ENCODE data around the gene SKIDA1.

SKIDA1 gene

GRCh38 chr10:21490028-21490710, 35.3 kb downstream of the SKIDA1 start:
- no peaks in the 10 kb centered on the region for H3K27me3 ChIP-seq (ENCODE audit: insufficient read depth, low read depth)
- no peaks in the 10 kb centered on the region for H3K79me2 ChIP-seq (ENCODE audit: insufficient read depth, low read depth)
- no peak overlapping the region for H3K27ac ChIP-seq
- H3K4me1 ChIP-seq (ENCODE audit: low read depth, poor library complexity, severe bottlenecking): no peaks in the 10 kb centered on the region
- no peak for TF ChIP-seq CTCF (conservative IDR thresholded peaks at IDR 0.05; ENCODE audit: low read depth, low read length)
- no peak overlapping the region for H3K4me3 ChIP-seq (IDR thresholded peaks at IDR 0.05; ENCODE audit: insufficient read depth, low read depth, low read length)
- H3K4me2 ChIP-seq: no peak overlapping the region
- H2AFZ ChIP-seq (ENCODE audit: low read depth): no peak overlapping the region
- H3K36me3 ChIP-seq (ENCODE audit: insufficient read depth): no peaks in the 10 kb centered on the region
- no peaks in the 10 kb centered on the region for H4K20me1 ChIP-seq (ENCODE audit: insufficient read depth)
- no peak overlapping the region for H3K9ac ChIP-seq

DNA sequence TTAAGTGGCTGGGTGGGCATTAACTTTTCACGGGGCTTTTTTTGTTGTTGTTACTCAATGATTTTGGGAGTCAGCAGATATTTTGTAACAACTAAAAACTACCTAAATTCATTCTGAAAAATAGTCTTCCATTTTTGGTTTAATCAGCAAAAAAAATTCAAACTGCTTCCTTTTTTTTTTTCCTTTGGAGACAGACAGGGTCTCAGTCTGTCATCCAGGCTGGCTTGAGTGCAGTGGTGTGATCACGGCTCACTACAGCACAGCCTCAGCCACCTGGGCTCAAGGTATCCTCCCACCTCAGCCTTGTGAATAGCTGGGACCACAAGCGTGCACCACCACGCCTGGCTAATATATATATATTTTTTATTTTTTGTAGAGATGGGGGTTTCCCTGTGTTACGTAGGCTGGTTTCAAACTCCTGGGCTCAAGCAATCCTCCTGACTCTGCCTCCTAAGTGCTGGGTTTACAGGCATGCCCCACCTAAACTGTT, 36.5 kb downstream of the SKIDA1 start:
- Histone ChIP-seq H3K36me3 (ENCODE audit: insufficient read depth) (no peaks in the 10 kb centered on the region), H4K20me1 (ENCODE audit: insufficient read depth) (no peaks in the 10 kb centered on the region), H3K4me2 (no peak overlapping the region), H2AFZ (ENCODE audit: low read depth) (no peak overlapping the region), H3K4me3 (IDR thresholded peaks at IDR 0.05; ENCODE audit: insufficient read depth, low read depth, low read length) (no peak overlapping the region), H3K27me3 (ENCODE audit: insufficient read depth, low read depth) (no peaks in the 10 kb centered on the region), H3K4me1 (ENCODE audit: low read depth, poor library complexity, severe bottlenecking) (no peaks in the 10 kb centered on the region), H3K27ac (no peak overlapping the region), H3K79me2 (ENCODE audit: insufficient read depth, low read depth) (no peaks in the 10 kb centered on the region), H3K9ac (no peak overlapping the region)
- no peak for TF ChIP-seq CTCF (conservative IDR thresholded peaks at IDR 0.05; ENCODE audit: low read depth, low read length)

DNA sequence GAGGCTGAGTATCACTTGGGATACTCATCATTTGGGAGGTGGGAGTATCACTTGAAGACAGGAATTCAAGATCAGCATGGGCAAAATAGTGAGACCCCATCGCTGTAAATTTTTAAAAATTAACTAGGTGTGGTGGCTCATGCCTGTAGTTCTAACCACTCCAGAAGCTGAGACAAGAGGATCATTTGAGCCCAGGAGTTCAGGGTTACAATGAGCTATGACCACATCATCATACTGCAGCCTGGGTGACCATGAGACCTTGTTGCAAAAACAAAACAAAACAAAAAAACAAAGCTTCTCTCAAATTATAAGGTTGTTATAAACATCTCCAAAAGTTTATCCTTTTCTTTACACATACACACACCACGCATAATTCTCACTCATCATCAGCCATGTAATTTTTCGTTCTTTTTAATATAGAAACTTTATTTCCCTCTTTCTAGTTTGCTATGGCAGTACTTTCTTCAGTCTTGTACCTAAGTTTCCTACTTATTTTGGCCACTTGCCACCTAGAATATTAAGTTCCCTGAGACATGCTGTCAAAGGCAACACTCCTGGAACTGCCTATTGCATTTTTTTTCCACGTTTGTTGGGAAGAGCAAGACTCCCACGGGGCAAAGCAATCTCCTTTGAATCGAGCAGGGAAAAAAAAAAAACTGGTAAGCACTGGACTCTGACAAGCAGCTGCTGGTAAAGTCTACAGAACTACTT, 37.1 kb downstream of the SKIDA1 start:
- H3K36me3 ChIP-seq (ENCODE audit: insufficient read depth): no peaks in the 10 kb centered on the region
- no peaks in the 10 kb centered on the region for H3K4me1 ChIP-seq (ENCODE audit: low read depth, poor library complexity, severe bottlenecking)
- H2AFZ ChIP-seq (ENCODE audit: low read depth): no peak overlapping the region
- H4K20me1 ChIP-seq (ENCODE audit: insufficient read depth): no peaks in the 10 kb centered on the region
- H3K9ac ChIP-seq: no peak overlapping the region
- no peak overlapping the region for H3K27ac ChIP-seq
- no peak overlapping the region for H3K4me3 ChIP-seq (IDR thresholded peaks at IDR 0.05; ENCODE audit: insufficient read depth, low read depth, low read length)
- no peak for TF ChIP-seq CTCF (conservative IDR thresholded peaks at IDR 0.05; ENCODE audit: low read depth, low read length)
- no peak overlapping the region for H3K4me2 ChIP-seq
- H3K79me2 ChIP-seq (ENCODE audit: insufficient read depth, low read depth): no peaks in the 10 kb centered on the region
- no peaks in the 10 kb centered on the region for H3K27me3 ChIP-seq (ENCODE audit: insufficient read depth, low read depth)

- Histone ChIP-seq H3K9ac (no peak overlapping the region), H4K20me1 (ENCODE audit: insufficient read depth) (no peaks in the 10 kb centered on the region), H3K4me1 (ENCODE audit: low read depth, poor library complexity, severe bottlenecking) (no peaks in the 10 kb centered on the region), H3K4me3 (IDR thresholded peaks at IDR 0.05; ENCODE audit: insufficient read depth, low read depth, low read length) (no peak overlapping the region), H3K79me2 (ENCODE audit: insufficient read depth, low read depth) (no peaks in the 10 kb centered on the region), H3K27me3 (ENCODE audit: insufficient read depth, low read depth) (no peaks in the 10 kb centered on the region), H3K36me3 (ENCODE audit: insufficient read depth) (no peaks in the 10 kb centered on the region), H3K27ac (no peak overlapping the region), H2AFZ (ENCODE audit: low read depth) (no peak overlapping the region), H3K4me2 (no peak overlapping the region)
- TF ChIP-seq CTCF (conservative IDR thresholded peaks at IDR 0.05; ENCODE audit: low read depth, low read length): no peak
These were observed 37.9 kb downstream of the SKIDA1 start for GRCh38 chr10:21487416-21488180.
